IMR-90 (cell line): ENCODE data around the gene LOX.

Experiments used
- FOS ChIP-seq: fragments of 150-350 bp; IDR thresholded peaks from 2 replicates; pipeline ENCODE4 v1.6.1; 2016; ENCODE audit warnings: low read depth, low read length
- MAFK ChIP-seq: IDR thresholded peaks from 2 replicates; pipeline ENCODE4 v1.6.1; 2012; ENCODE audit warnings: low read depth, low read length, improper control_type of control experiment
- POLR2A ChIP-seq: IDR thresholded peaks from 2 replicates; pipeline ENCODE4 v1.6.1; 2012; ENCODE audit warnings: mild to moderate bottlenecking, low read depth, low read length
- TF ChIP-seq, protein P1 (sequence below): conservative IDR thresholded peaks from 2 replicates; pipeline ENCODE4 v1.5.1; 2012; ENCODE audit warnings: mild to moderate bottlenecking, low read depth, low read length, improper control_type of control experiment

- no peak for TF ChIP-seq POLR2A
- TF ChIP-seq, protein P1, sequence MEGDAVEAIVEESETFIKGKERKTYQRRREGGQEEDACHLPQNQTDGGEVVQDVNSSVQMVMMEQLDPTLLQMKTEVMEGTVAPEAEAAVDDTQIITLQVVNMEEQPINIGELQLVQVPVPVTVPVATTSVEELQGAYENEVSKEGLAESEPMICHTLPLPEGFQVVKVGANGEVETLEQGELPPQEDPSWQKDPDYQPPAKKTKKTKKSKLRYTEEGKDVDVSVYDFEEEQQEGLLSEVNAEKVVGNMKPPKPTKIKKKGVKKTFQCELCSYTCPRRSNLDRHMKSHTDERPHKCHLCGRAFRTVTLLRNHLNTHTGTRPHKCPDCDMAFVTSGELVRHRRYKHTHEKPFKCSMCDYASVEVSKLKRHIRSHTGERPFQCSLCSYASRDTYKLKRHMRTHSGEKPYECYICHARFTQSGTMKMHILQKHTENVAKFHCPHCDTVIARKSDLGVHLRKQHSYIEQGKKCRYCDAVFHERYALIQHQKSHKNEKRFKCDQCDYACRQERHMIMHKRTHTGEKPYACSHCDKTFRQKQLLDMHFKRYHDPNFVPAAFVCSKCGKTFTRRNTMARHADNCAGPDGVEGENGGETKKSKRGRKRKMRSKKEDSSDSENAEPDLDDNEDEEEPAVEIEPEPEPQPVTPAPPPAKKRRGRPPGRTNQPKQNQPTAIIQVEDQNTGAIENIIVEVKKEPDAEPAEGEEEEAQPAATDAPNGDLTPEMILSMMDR: 0 out of 2 replicates have a peak, but pooled peaks have one; percentile 2
- no peak for TF ChIP-seq MAFK
- TF ChIP-seq FOS: no peak
Observed at GRCh38 chr5:122077366-122078115, 518 bp downstream of the LOX start.
